Endothelial cell of umbilical vein (primary cell): ENCODE measurements around the gene RWDD2A. TPM values are rescaled to one million over a fixed set of nuclear protein-coding genes. Genes with fewer than 3 reads are reported as not detected.

ENCODE experiments used
- BruUV-seq: library from RNA; stranded (reverse); fragments of 400-500 nt; replicated peaks from 2 replicates; lab custom pipeline; 2021; lab: Mats Ljungman, UMichigan
- CTCF ChIA-PET: fragments of 300-600, 350-600 bp; sonication (Branson Sonifier 250); formaldehyde crosslinking; loops from one replicate; lab custom pipeline; 2021; ENCODE audit warnings: antibody characterized with exemption, inconsistent platforms; lab: Charles Lee
- POLR2A ChIA-PET: fragments of 300-600, 350-600 bp; sonication (Branson Sonifier 250); formaldehyde crosslinking; loops from one replicate; lab custom pipeline; 2021; ENCODE audit warnings: antibody characterized with exemption, inconsistent platforms; lab: Charles Lee
- DNase-seq: peaks from one replicate; pipeline ENCODE4 v3.0.0-alpha.2; 2011; ENCODE audit warnings: low read depth, low spot score
- FAIRE-seq: peaks from 2 replicates; lab custom pipeline; 2011; peaks lifted over from hg19 to GRCh38; lab: Jason Lieb, UNC
- H2AFZ ChIP-seq: 2 replicates; pipeline ENCODE4 v1.6.0; 2012; ENCODE audit warnings: low read depth, low read length, control low read depth, inconsistent platforms
- H3K27ac ChIP-seq: 2 replicates; pipeline ENCODE4 v1.5.1; 2011; ENCODE audit warnings: low read depth, mild to moderate bottlenecking, control low read depth, low read length, moderate library complexity; ENCODE audit not compliant: insufficient read depth
- H3K27me3 ChIP-seq, 2 experiments: 2 replicates each; pipeline versions ENCODE4 v1.6.0 to v1.6.1; 2011; ENCODE audit warnings: low read length in 2 of 2, mixed read lengths in 1 of 2; ENCODE audit not compliant: control insufficient read depth in 2 of 2, insufficient read depth in 2 of 2
- H3K36me3 ChIP-seq, 2 experiments: 2 replicates in 1 of 2; 3 replicates in 1 of 2; pipeline ENCODE4 v1.5.1; 2011; ENCODE audit warnings: low read length in 2 of 2, mild to moderate bottlenecking in 1 of 2, moderate library complexity in 1 of 2; ENCODE audit not compliant: control insufficient read depth in 2 of 2, insufficient read depth in 2 of 2; ENCODE audit errors: extremely low read depth in 1 of 2
- H3K4me1 ChIP-seq: 3 replicates; pipeline ENCODE4 v1.5.1; 2011; ENCODE audit warnings: mild to moderate bottlenecking, low read length; ENCODE audit not compliant: control insufficient read depth, insufficient read depth; ENCODE audit errors: extremely low read depth
- H3K4me2 ChIP-seq: 2 replicates; pipeline ENCODE4 v1.6.1; 2011; ENCODE audit warnings: low read length, control low read depth, mixed read lengths; ENCODE audit not compliant: insufficient read depth
- H3K4me3 ChIP-seq, 3 experiments: fragments of 200-600 bp in 1 of 3; sonication (generic), shearing (Covaris generic) in 1 of 3; replicated peaks in 1 of 3; 2 replicates each; pipeline ENCODE4 v1.5.1; 2011 to 2016; ENCODE audit warnings: control low read depth in 3 of 3, low read length in 3 of 3, mild to moderate bottlenecking in 2 of 3, inconsistent platforms in 1 of 3, low read depth in 1 of 3, moderate library complexity in 1 of 3; ENCODE audit not compliant: insufficient read depth in 1 of 3
- H3K79me2 ChIP-seq: 2 replicates; pipeline ENCODE4 v1.6.0; 2012; ENCODE audit warnings: low read length, inconsistent platforms; ENCODE audit not compliant: control insufficient read depth, insufficient read depth
- H3K9ac ChIP-seq: replicated peaks from 2 replicates; pipeline ENCODE3; 2011; ENCODE audit warnings: low read length, control low read depth; ENCODE audit not compliant: insufficient read depth; ENCODE audit errors: extremely low read depth
- H3K9me1 ChIP-seq: replicated peaks from 3 replicates; pipeline ENCODE4 v1.6.0; 2011; ENCODE audit warnings: mild to moderate bottlenecking, low read length; ENCODE audit not compliant: control insufficient read depth, insufficient read depth; ENCODE audit errors: extremely low read depth
- H3K9me3 ChIP-seq: replicated peaks from 2 replicates; pipeline ENCODE4 v1.5.1; 2012; ENCODE audit warnings: low read length, inconsistent platforms; ENCODE audit not compliant: control insufficient read depth, insufficient read depth
- H4K20me1 ChIP-seq: replicated peaks from 2 replicates; pipeline ENCODE3; 2011; ENCODE audit warnings: mild to moderate bottlenecking, low read length; ENCODE audit not compliant: control insufficient read depth, insufficient read depth; ENCODE audit errors: extremely low read depth
- CTCF ChIP-seq, 2 donors: IDR thresholded peaks; 1 replicate in 1 of 2; 2 replicates in 1 of 2; pipeline ENCODE4 v1.5.1; 2011; ENCODE audit warnings: low read length in 2 of 2, mild to moderate bottlenecking in 2 of 2, moderate library complexity in 2 of 2, control low read depth in 1 of 2, inconsistent platforms in 1 of 2, low read depth in 1 of 2; ENCODE audit not compliant: insufficient read depth in 1 of 2; ENCODE audit errors: extremely low read depth in 1 of 2
- EZH2 ChIP-seq: IDR thresholded peaks from 2 replicates; pipeline ENCODE4 v1.6.1; 2012; ENCODE audit warnings: borderline replicate concordance, low read depth, mild to moderate bottlenecking, moderate library complexity, low read length, inconsistent platforms; ENCODE audit not compliant: severe bottlenecking
- FOS ChIP-seq: IDR thresholded peaks from 2 replicates; pipeline ENCODE4 v1.6.1; 2011; ENCODE audit warnings: mild to moderate bottlenecking, low read length, moderate library complexity, borderline replicate concordance; ENCODE audit not compliant: insufficient read depth
- GATA2 ChIP-seq: IDR thresholded peaks from 2 replicates; pipeline ENCODE4 v1.7.0; 2011; ENCODE audit warnings: low read depth, mild to moderate bottlenecking, moderate library complexity, mixed read lengths, low read length; ENCODE audit not compliant: insufficient read length, insufficient read depth
- JUN ChIP-seq: IDR thresholded peaks from 2 replicates; pipeline ENCODE4 v1.6.1; 2011; ENCODE audit warnings: borderline replicate concordance, low read depth; ENCODE audit not compliant: insufficient read length, insufficient read depth
- MAX ChIP-seq: IDR thresholded peaks from 2 replicates; pipeline ENCODE4 v1.6.1; 2011; ENCODE audit not compliant: insufficient read depth, insufficient read length
- MYC ChIP-seq: IDR thresholded peaks from one replicate; pipeline ENCODE4 v1.6.1; 2011; ENCODE audit warnings: mild to moderate bottlenecking, low read depth, low read length
- POLR2A ChIP-seq: IDR thresholded peaks from 2 replicates; pipeline ENCODE4 v1.6.1; 2012; ENCODE audit warnings: low read depth, mild to moderate bottlenecking, control low read depth, low read length
- POLR2AphosphoS5 ChIP-seq: IDR thresholded peaks from 2 replicates; pipeline ENCODE4 v1.6.1; 2012; ENCODE audit warnings: low read depth, mild to moderate bottlenecking, control low read depth, low read length, moderate library complexity; ENCODE audit not compliant: insufficient read depth
- dilution Hi-C: fragments of 300-500 bp; cut with MboI; formaldehyde crosslinking; loops from one replicate; pipeline ENCODE4 v1.15.0; 2019; ENCODE audit warnings: low sequenced_read_pairs; ENCODE audit not compliant: extremely low pct_ligation_motif_present
- intact Hi-C: fragments of 100-400 bp; cut with micrococcal nuclease; formaldehyde crosslinking; loops from one replicate; pipeline ENCODE4 v1.10.0; 2022
- polyA plus RNA-seq, 4 experiments: library from polyadenylated mRNA; depleted of rRNA in 3 of 4; stranded (reverse) in 3 of 4; unstranded in 1 of 4; fragments of >200 nt; gene quantifications; 2 replicates each; pipeline versions ENCODE4 v1.2.1 to v1.2.3, GENCODE V29; 2011 to 2012; ENCODE audit warnings: missing spikeins in 1 of 4
- total RNA-seq: library from RNA; stranded (reverse); gene quantifications from 2 replicates; pipeline ENCODE4 v1.2.3, GENCODE V29; 2021

Gene RWDD2A
- total and polyA plus RNA-seq, 2 donors (not counting 3 experiments of a cell fraction or from before 2014, with no cell fraction given), result 3.2 to 4.5 TPM

- dilution Hi-C loops (no loop called here), intact Hi-C loops (no loop called here)
- no peak for TF ChIP-seq JUN
- TF ChIP-seq EZH2, result no peak
- TF ChIP-seq POLR2A, result no peak
- TF ChIP-seq FOS, result no peak
- TF ChIP-seq MAX, result no peak
- no peak for TF ChIP-seq POLR2AphosphoS5
- no peak for TF ChIP-seq CTCF (IDR thresholded peaks at IDR 0.05; ENCODE audit: extremely low read depth in 1 of 2, insufficient read depth in 1 of 2, low read depth in 1 of 2, low read length in 2 of 2)
- no peak for TF ChIP-seq MYC
- TF ChIP-seq GATA2, result no peak
- Histone ChIP-seq H3K4me2 (no peak overlapping the region), H3K27ac (no peak overlapping the region), H3K9me3 (no peaks in the 10 kb centered on the region), H2AFZ (no peak overlapping the region), H3K4me1 (no peaks in the 10 kb centered on the region), H4K20me1 (peaks cover 2% of the 10 kb centered on the region), H3K27me3 (no peaks in the 10 kb centered on the region), H3K4me3 (no peak overlapping the region), H3K79me2 (no peaks in the 10 kb centered on the region), H3K9ac (no peak overlapping the region), H3K9me1 (no peaks in the 10 kb centered on the region), H3K36me3 (peaks cover 7 to 38% of the 10 kb centered on the region in 2 experiments)
- DNase-seq, result no peak
- no TSS peak for BruUV-seq
- ChIA-PET CTCF (interaction anchor here (1.5 kb wide), 2 partner anchors 34 to 113 kb away, joined by 3 to 4 read pairs; partner anchors contain the start of gene DOP1A), POLR2A (no interaction called here)
- no peak for FAIRE-seq
These were observed 12.7 kb upstream of the RWDD2A start for GRCh38 chr6:83180426-83180950.
